Measurements from ENCODE around the gene CDC34.

Gene CDC34

GRCh38 chr19:579111-579841, 47.7 kb downstream of the CDC34 start:
- H3K36me3 ChIP-seq (ENCODE audit: control insufficient read depth, low read length) = peaks cover 67% of the 10 kb centered on the region
- H3K9me2 ChIP-seq (replicated peaks; ENCODE audit: control insufficient read depth, low read length) = no peaks in the 10 kb centered on the region
- TF ChIP-seq EZH2phosphoT487 (IDR thresholded peaks at IDR 0.05; ENCODE audit: borderline replicate concordance, low read length) (no peak), CTCF (IDR thresholded peaks at IDR 0.05; ENCODE audit: low read depth, low read length, poor library complexity, severe bottlenecking) (no peak)
- H3K4me2 ChIP-seq (ENCODE audit: low read length) = no peak overlapping the region
- no peak overlapping the region for H3K4me3 ChIP-seq (ENCODE audit: low read length)
- peaks cover 14% of the 10 kb centered on the region for H4K20me1 ChIP-seq (ENCODE audit: control insufficient read depth, insufficient read depth, low read depth, low read length)
- no peaks in the 10 kb centered on the region for H3K27me3 ChIP-seq (ENCODE audit: control insufficient read depth, low read length)
- no peaks in the 10 kb centered on the region for H3F3A ChIP-seq (ENCODE audit: control insufficient read depth, insufficient read depth)
- H3K9me3 ChIP-seq (ENCODE audit: control insufficient read depth, insufficient read depth, low read length) = no peaks in the 10 kb centered on the region
- H3K4me1 ChIP-seq (ENCODE audit: control insufficient read depth, low read length) = peaks cover 10% of the 10 kb centered on the region
- no peak overlapping the region for H3K27ac ChIP-seq (ENCODE audit: low read depth, low read length)
- peaks cover 62% of the 10 kb centered on the region for H3K79me2 ChIP-seq (ENCODE audit: control insufficient read depth, low read length)

DNA sequence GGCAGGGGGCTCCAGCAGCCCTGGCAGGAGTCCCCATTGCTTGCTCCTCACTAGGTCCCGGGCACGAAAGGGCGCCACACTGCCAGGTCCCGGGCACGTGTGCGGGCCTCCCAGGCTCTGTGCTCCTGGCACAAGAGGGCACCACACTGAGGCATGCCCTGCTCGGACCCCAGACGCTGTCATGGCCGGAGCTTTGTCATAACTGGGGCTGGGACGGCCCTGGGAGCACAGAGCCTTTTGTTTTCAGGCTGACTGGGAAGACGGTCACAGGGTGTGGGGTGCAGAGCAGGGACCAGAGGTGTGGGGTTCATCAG, 48.2 kb downstream of the CDC34 start:
- Histone ChIP-seq H3K4me2 (ENCODE audit: low read length) (no peak overlapping the region), H3K79me2 (ENCODE audit: control insufficient read depth, low read length) (peaks cover 57% of the 10 kb centered on the region), H4K20me1 (ENCODE audit: control insufficient read depth, insufficient read depth, low read depth, low read length) (peaks cover 14% of the 10 kb centered on the region), H3K9me3 (ENCODE audit: control insufficient read depth, insufficient read depth, low read length) (no peaks in the 10 kb centered on the region), H3K36me3 (ENCODE audit: control insufficient read depth, low read length) (peaks cover 62% of the 10 kb centered on the region), H3K4me3 (ENCODE audit: low read length) (no peak overlapping the region), H3K9me2 (replicated peaks; ENCODE audit: control insufficient read depth, low read length) (no peaks in the 10 kb centered on the region), H3K4me1 (ENCODE audit: control insufficient read depth, low read length) (peaks cover 5% of the 10 kb centered on the region), H3F3A (ENCODE audit: control insufficient read depth, insufficient read depth) (no peaks in the 10 kb centered on the region), H3K27me3 (ENCODE audit: control insufficient read depth, low read length) (no peaks in the 10 kb centered on the region), H3K27ac (ENCODE audit: low read depth, low read length) (no peak overlapping the region)
- TF ChIP-seq CTCF (IDR thresholded peaks at IDR 0.05; ENCODE audit: low read depth, low read length, poor library complexity, severe bottlenecking) (no peak), EZH2phosphoT487 (IDR thresholded peaks at IDR 0.05; ENCODE audit: borderline replicate concordance, low read length) (no peak)

- peaks cover 51% of the 10 kb centered on the region for H3K79me2 ChIP-seq (ENCODE audit: control insufficient read depth, low read length)
Observed at GRCh38 chr19:580274-580835, 48.8 kb downstream of the CDC34 start.

More at GRCh38 chr19:580274-580835, 48.8 kb downstream of the CDC34 start:
- Histone ChIP-seq H4K20me1 (ENCODE audit: control insufficient read depth, insufficient read depth, low read depth, low read length) (peaks cover 13% of the 10 kb centered on the region), H3K9me2 (replicated peaks; ENCODE audit: control insufficient read depth, low read length) (no peaks in the 10 kb centered on the region), H3K4me3 (ENCODE audit: low read length) (no peak overlapping the region), H3K27ac (ENCODE audit: low read depth, low read length) (no peak overlapping the region), H3K4me1 (ENCODE audit: control insufficient read depth, low read length) (no peaks in the 10 kb centered on the region), H3K4me2 (ENCODE audit: low read length) (no peak overlapping the region), H3K36me3 (ENCODE audit: control insufficient read depth, low read length) (peaks cover 58% of the 10 kb centered on the region), H3F3A (ENCODE audit: control insufficient read depth, insufficient read depth) (no peaks in the 10 kb centered on the region), H3K27me3 (ENCODE audit: control insufficient read depth, low read length) (no peaks in the 10 kb centered on the region), H3K9me3 (ENCODE audit: control insufficient read depth, insufficient read depth, low read length) (no peaks in the 10 kb centered on the region)
- no peak for TF ChIP-seq EZH2phosphoT487 (IDR thresholded peaks at IDR 0.05; ENCODE audit: borderline replicate concordance, low read length)
- no peak for TF ChIP-seq CTCF (IDR thresholded peaks at IDR 0.05; ENCODE audit: low read depth, low read length, poor library complexity, severe bottlenecking)
